ENCODE measurements around the gene MICA. TPM values are rescaled to one million over a fixed set of nuclear protein-coding genes. Genes with fewer than 3 reads are reported as not detected.
"Not testable (repeated sequence)": the region's sequence is repeated elsewhere in the genome, so short reads cannot be mapped to it uniquely, and the experiment has no call there.

The MICA gene
- polyA plus RNA-seq, 3 donors = 5.6 to 16.5 (median 6.9) TPM

- H2AFZ ChIP-seq (ENCODE audit: insufficient read depth, low read depth, low read length, poor library complexity, severe bottlenecking) = peak overlapping the region; percentile 77
- 6% methylated on average over 27 of the region's 27 CpGs for WGBS (ENCODE audit: insufficient coverage)
Observed at GRCh38 chr6:31402324-31403282, 792 bp upstream of the MICA start.

DNA sequence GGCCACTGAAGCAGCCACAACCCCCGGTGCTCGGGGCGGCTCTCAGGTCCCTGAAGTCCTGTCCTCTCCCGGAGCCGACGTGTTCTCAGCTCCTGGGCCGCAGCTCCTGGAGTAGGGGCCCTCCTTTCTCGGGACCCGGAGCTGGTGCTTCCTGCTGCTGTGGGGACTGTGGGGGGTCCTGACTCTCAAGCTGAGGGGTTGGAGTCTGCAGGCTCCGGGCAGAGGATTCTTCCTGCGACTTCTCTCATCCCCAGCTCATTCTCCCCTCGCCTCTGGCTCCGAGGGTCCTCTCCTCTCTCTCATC, 618 bp downstream of the MICA start:
- Histone ChIP-seq H2AFZ (ENCODE audit: insufficient read depth, low read depth, low read length, poor library complexity, severe bottlenecking) (peak overlapping the region; percentile 77), H3K79me2 (ENCODE audit: insufficient read depth, low read length) (peaks cover 95% of the 10 kb centered on the region), H3K27ac (ENCODE audit: low read depth in 1 of 2, low read length in 2 of 2) (peak overlapping the region in 1 of 2 donors; percentile 54), H3K9ac (ENCODE audit: insufficient read depth, low read length, poor library complexity, severe bottlenecking) (peak overlapping the region; percentile 55), H3K4me3 (replicated peaks in 1 of 3; ENCODE audit: low read depth in 2 of 3, low read length in 3 of 3) (peak overlapping the region; percentile 43 to 98 (median 57)), H3K4me1 (ENCODE audit: control insufficient read depth in 1 of 2, insufficient read depth in 2 of 2, low read length in 2 of 2) (peaks cover 36 to 63% of the 10 kb centered on the region in 2 donors), H3K4me2 (replicated peaks; ENCODE audit: extremely low read depth, low read length, poor library complexity, severe bottlenecking) (peak overlapping the region; percentile 82), H4K20me1 (ENCODE audit: insufficient read depth, low read length) (peaks cover 62% of the 10 kb centered on the region)
- H3K27me3 ChIP-seq (ENCODE audit: control insufficient read depth in 2 of 2, insufficient read depth in 2 of 2, low read length in 2 of 2); H3K27me3 Mint-ChIP-seq (ENCODE audit: low read depth in 3 of 3); H3K9me3 ChIP-seq (replicated peaks in 1 of 2; ENCODE audit: control insufficient read depth in 1 of 2, insufficient read depth in 1 of 2, low read length in 2 of 2); H3K9me3 Mint-ChIP-seq; intact Hi-C loops (cut with micrococcal nuclease); DNase-seq; H3K36me3 ChIP-seq (replicated peaks in 1 of 2; ENCODE audit: control insufficient read depth in 1 of 2, insufficient read depth in 2 of 2, low read length in 2 of 2): not testable (repeated sequence)
- peaks cover 68% of the 10 kb centered on the region for H3K4me1 Mint-ChIP-seq
- 42% methylated on average over 8 of the region's 13 CpGs for WGBS (ENCODE audit: insufficient coverage)
- peak overlapping the region; percentile 77 to 98 (median 87) for H3K27ac Mint-ChIP-seq
- H3K4me3 Mint-ChIP-seq = peak overlapping the region; percentile 98 to 99
- H3K36me3 Mint-ChIP-seq = peaks cover 8 to 11% of the 10 kb centered on the region in 2 donors

More at GRCh38 chr6:31402324-31403282, 792 bp upstream of the MICA start:
- Histone ChIP-seq H3K9ac (ENCODE audit: insufficient read depth, low read length, poor library complexity, severe bottlenecking) (peak overlapping the region; percentile 55), H3K79me2 (ENCODE audit: insufficient read depth, low read length) (peaks cover 90% of the 10 kb centered on the region), H3K9me3 (replicated peaks in 1 of 2; ENCODE audit: control insufficient read depth in 1 of 2, insufficient read depth in 1 of 2, low read length in 2 of 2) (no peaks in the 10 kb centered on the region), H3K4me3 (replicated peaks in 1 of 3; ENCODE audit: low read depth in 2 of 3, low read length in 3 of 3) (peak overlapping the region; percentile 43 to 98 (median 57)), H4K20me1 (ENCODE audit: insufficient read depth, low read length) (peaks cover 48% of the 10 kb centered on the region), H3K27me3 (ENCODE audit: control insufficient read depth in 2 of 2, insufficient read depth in 2 of 2, low read length in 2 of 2) (no peaks in the 10 kb centered on the region), H3K27ac (ENCODE audit: low read depth in 1 of 2, low read length in 2 of 2) (peak overlapping the region in 1 of 2 donors; percentile 90), H3K4me2 (replicated peaks; ENCODE audit: extremely low read depth, low read length, poor library complexity, severe bottlenecking) (peak overlapping the region; percentile 82), H3K36me3 (replicated peaks in 1 of 2; ENCODE audit: control insufficient read depth in 1 of 2, insufficient read depth in 2 of 2, low read length in 2 of 2) (peaks cover 0 to 6% of the 10 kb centered on the region in 2 donors), H3K4me1 (ENCODE audit: control insufficient read depth in 1 of 2, insufficient read depth in 2 of 2, low read length in 2 of 2) (peaks cover 45 to 68% of the 10 kb centered on the region in 2 donors)
- Mint-ChIP-seq H3K4me1 (peaks cover 73% of the 10 kb centered on the region), H3K9me3 (peaks cover 0 to 2% (median 0%) of the 10 kb centered on the region in 7 donors), H3K36me3 (peaks cover 8% of the 10 kb centered on the region in 2 donors), H3K27ac (peak overlapping the region; percentile 0 to 98 (median 82)), H3K4me3 (peak overlapping the region; percentile 98 to 99), H3K27me3 (ENCODE audit: low read depth in 3 of 3) (peaks cover 0 to 5% (median 3%) of the 10 kb centered on the region in 3 donors)
- no peak for DNase-seq
- no peak for TF ChIP-seq CTCF (IDR thresholded peaks at IDR 0.05)
- intact Hi-C loops (cut with micrococcal nuclease) = loop anchor here in 1 of 2 donors (1.0 kb wide), 1 partner anchor 130 kb away; the partner anchor contains the start of gene HLA-C
